H9 (cell line): Measurements from ENCODE around the gene KBTBD13. TPM values are rescaled to one million over a fixed set of nuclear protein-coding genes. Genes with fewer than 3 reads are reported as not detected.

Experiments used
- DNase-seq: peaks from one replicate; pipeline ENCODE4 v3.0.0-alpha.2; 2017
- H2AFZ ChIP-seq: one replicate; pipeline ENCODE4 v1.6.1; 2013; ENCODE audit warnings: mild to moderate bottlenecking, low read length, control low read depth, moderate library complexity
- H2AK5ac ChIP-seq: 2 replicates; pipeline ENCODE4 v1.6.1; 2013; ENCODE audit warnings: low read length, control low read depth, mixed read lengths; ENCODE audit not compliant: insufficient read length
- H2BK120ac ChIP-seq: one replicate; pipeline ENCODE4 v1.6.1; 2013; ENCODE audit warnings: low read depth, mild to moderate bottlenecking, low read length, control low read depth, inconsistent platforms; ENCODE audit not compliant: poor library complexity, severe bottlenecking
- H2BK12ac ChIP-seq: 2 replicates; pipeline ENCODE4 v1.6.1; 2013; ENCODE audit warnings: low read length, control low read depth, mixed read lengths, low read depth; ENCODE audit not compliant: insufficient read length
- H2BK15ac ChIP-seq: 2 replicates; pipeline ENCODE4 v1.6.1; 2013; ENCODE audit warnings: low read depth, low read length, control low read depth
- H2BK20ac ChIP-seq: one replicate; pipeline ENCODE4 v1.6.1; 2013; ENCODE audit warnings: low read depth, mild to moderate bottlenecking, low read length, control low read depth, inconsistent platforms; ENCODE audit not compliant: poor library complexity, severe bottlenecking
- H2BK5ac ChIP-seq: 2 replicates; pipeline ENCODE4 v1.6.1; 2013; ENCODE audit warnings: low read length, control low read depth, mixed read lengths; ENCODE audit not compliant: insufficient read length
- H3K14ac ChIP-seq: 2 replicates; pipeline ENCODE4 v1.6.1; 2013; ENCODE audit warnings: low read length, control low read depth; ENCODE audit not compliant: insufficient read depth
- H3K18ac ChIP-seq: 2 replicates; pipeline ENCODE4 v1.6.1; 2013; ENCODE audit warnings: low read depth, mild to moderate bottlenecking, mixed read lengths, low read length, control low read depth; ENCODE audit not compliant: insufficient read length
- H3K23ac ChIP-seq: 2 replicates; pipeline ENCODE4 v1.6.1; 2013; ENCODE audit warnings: low read length, control low read depth, mixed read lengths, low read depth; ENCODE audit not compliant: insufficient read length
- H3K23me2 ChIP-seq: 2 replicates; pipeline ENCODE4 v1.6.1; 2013; ENCODE audit warnings: low read depth, mild to moderate bottlenecking, mixed read lengths, low read length, control low read depth; ENCODE audit not compliant: insufficient read length, poor library complexity, severe bottlenecking
- H3K27ac ChIP-seq: 2 replicates; pipeline ENCODE4 v1.5.1; 2013; ENCODE audit warnings: low read length, control low read depth, mixed read lengths, low read depth; ENCODE audit not compliant: insufficient read length
- H3K27me3 ChIP-seq: 2 replicates; pipeline ENCODE4 v1.6.1; 2013; ENCODE audit warnings: low read length, control low read depth, inconsistent platforms; ENCODE audit not compliant: insufficient read depth
- H3K4ac ChIP-seq: 2 replicates; pipeline ENCODE4 v1.6.1; 2013; ENCODE audit warnings: low read depth, mild to moderate bottlenecking, control low read depth, inconsistent platforms, low read length, moderate library complexity
- H3K4me1 ChIP-seq: 2 replicates; pipeline ENCODE4 v1.6.1; 2013; ENCODE audit warnings: low read length, control low read depth, inconsistent platforms; ENCODE audit not compliant: insufficient read depth
- H3K4me2 ChIP-seq: 2 replicates; pipeline ENCODE4 v1.6.1; 2013; ENCODE audit warnings: low read length, control low read depth, mixed read lengths; ENCODE audit not compliant: insufficient read length, insufficient read depth
- H3K56ac ChIP-seq: 2 replicates; pipeline ENCODE4 v1.6.1; 2013; ENCODE audit warnings: low read depth, mild to moderate bottlenecking, mixed read lengths, low read length, control low read depth; ENCODE audit not compliant: insufficient read length
- H3K79me1 ChIP-seq: 2 replicates; pipeline ENCODE4 v1.6.1; 2013; ENCODE audit warnings: low read depth, mild to moderate bottlenecking, moderate library complexity, low read length, control low read depth, inconsistent platforms; ENCODE audit not compliant: insufficient read depth, poor library complexity, severe bottlenecking
- H3K79me2 ChIP-seq: 2 replicates; pipeline ENCODE4 v1.6.1; 2013; ENCODE audit warnings: low read length, control low read depth, inconsistent platforms; ENCODE audit not compliant: insufficient read depth
- H3K9ac ChIP-seq: 2 replicates; pipeline ENCODE4 v1.6.1; 2013; ENCODE audit warnings: low read length, control low read depth, mixed read lengths; ENCODE audit not compliant: insufficient read length; ENCODE audit errors: extremely low read depth
- H3K9me3 ChIP-seq: one replicate; pipeline ENCODE4 v1.6.1; 2013; ENCODE audit warnings: low read depth, low read length, inconsistent platforms; ENCODE audit not compliant: control insufficient read depth
- H3T11ph ChIP-seq: one replicate; pipeline ENCODE4 v1.6.1; 2013; ENCODE audit warnings: mild to moderate bottlenecking, low read length, control low read depth, inconsistent platforms
- H4K20me1 ChIP-seq: one replicate; pipeline ENCODE4 v1.6.1; 2013; ENCODE audit not compliant: control insufficient read depth, insufficient read length, insufficient read depth
- H4K5ac ChIP-seq: 2 replicates; pipeline ENCODE4 v1.6.1; 2013; ENCODE audit warnings: low read depth, mild to moderate bottlenecking, mixed read lengths, low read length, control low read depth; ENCODE audit not compliant: insufficient read length
- H4K8ac ChIP-seq: replicated peaks from 2 replicates; pipeline ENCODE4 v1.6.1; 2013; ENCODE audit warnings: low read length, control low read depth, mixed read lengths, low read depth; ENCODE audit not compliant: insufficient read length
- H4K91ac ChIP-seq: 2 replicates; pipeline ENCODE4 v1.6.1; 2013; ENCODE audit warnings: low read depth, mild to moderate bottlenecking, moderate library complexity, mixed read lengths, low read length, control low read depth; ENCODE audit not compliant: insufficient read length
- H3K27ac Mint-ChIP-seq, 3 experiments: 2 replicates in 2 of 3; 3 replicates in 1 of 3; pipeline ENCODE4 v1.8.0; 2020 to 2021; ENCODE audit warnings: mixed read lengths in 3 of 3, mild to moderate bottlenecking in 1 of 3, moderate library complexity in 1 of 3
- H3K27me3 Mint-ChIP-seq: 2 replicates; pipeline ENCODE4 v1.8.0; 2021; ENCODE audit warnings: low read depth, mild to moderate bottlenecking, moderate library complexity, mixed read lengths
- H3K36me3 Mint-ChIP-seq, 3 experiments: 2 replicates in 2 of 3; 3 replicates in 1 of 3; pipeline ENCODE4 v1.8.0; 2020 to 2021; ENCODE audit warnings: low read depth in 3 of 3, mixed read lengths in 3 of 3; ENCODE audit not compliant: insufficient read depth in 1 of 3
- H3K4me1 Mint-ChIP-seq, 2 experiments: 2 replicates each; pipeline ENCODE4 v1.8.0; 2020; ENCODE audit warnings: mixed read lengths in 2 of 2
- H3K4me3 Mint-ChIP-seq, 2 experiments: 2 replicates in 1 of 2; 3 replicates in 1 of 2; pipeline ENCODE4 v1.8.0; 2020 to 2021; ENCODE audit warnings: mild to moderate bottlenecking in 2 of 2, mixed read lengths in 2 of 2, moderate library complexity in 1 of 2
- H3K9me3 Mint-ChIP-seq, 2 experiments: 2 replicates in 1 of 2; 3 replicates in 1 of 2; pipeline ENCODE4 v1.8.0; 2020; ENCODE audit warnings: mild to moderate bottlenecking in 2 of 2, mixed read lengths in 2 of 2, moderate library complexity in 1 of 2
- WGBS: extraction: QIAGEN DNeasy Blood & Tissue Kit; methylation state at CpG from one replicate; pipeline ENCODE4 v1.1.7; 2013; ENCODE audit warnings: missing lambda C conversion rate, low lambda C conversion rate, mixed read lengths; ENCODE audit not compliant: insufficient read length; ENCODE audit errors: extremely low coverage; 5-methylcytosine and 5-hydroxymethylcytosine counted together
- total RNA-seq: library from RNA; stranded (reverse); gene quantifications from 2 replicates; pipeline ENCODE4 v1.2.1, GENCODE V29; 2021
- TF ChIP-seq, protein P1 (sequence below): fragments of 200-600 bp; sonication (generic); conservative IDR thresholded peaks from 3 replicates; pipeline ENCODE4 v1.8.0; 2021; ENCODE audit warnings: antibody characterized with exemption, mild to moderate bottlenecking

The KBTBD13 gene
- total RNA-seq, 1 experiment from 2014 or later: not detected

DNA sequence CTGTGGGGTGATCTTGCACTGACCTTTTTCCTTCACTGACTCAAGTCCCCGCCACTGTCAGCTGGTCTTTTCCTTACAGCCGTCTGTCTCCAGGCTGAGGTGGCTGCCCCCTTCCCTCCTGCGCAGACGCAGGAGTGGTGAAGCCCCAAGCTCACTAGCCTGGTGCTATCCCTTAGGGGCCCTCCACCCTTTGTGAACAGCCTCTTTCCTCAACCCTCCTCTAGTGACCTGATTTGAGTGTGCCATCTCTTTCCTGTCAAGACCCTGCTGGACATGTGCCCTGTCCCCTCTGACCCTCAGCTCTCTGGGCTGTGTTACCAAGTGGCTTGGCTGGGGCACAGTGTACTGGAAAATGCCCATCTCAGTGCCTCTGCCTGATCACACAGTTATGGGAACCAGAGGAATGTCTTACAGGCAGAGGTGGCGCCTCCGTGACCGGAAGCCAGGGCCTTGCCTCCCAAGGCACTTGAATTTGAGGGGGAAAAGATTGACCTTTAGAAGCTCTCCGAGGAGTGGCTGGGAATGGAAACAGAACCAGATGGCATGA, 8.7 kb downstream of the KBTBD13 start:
- TF ChIP-seq, protein P1, sequence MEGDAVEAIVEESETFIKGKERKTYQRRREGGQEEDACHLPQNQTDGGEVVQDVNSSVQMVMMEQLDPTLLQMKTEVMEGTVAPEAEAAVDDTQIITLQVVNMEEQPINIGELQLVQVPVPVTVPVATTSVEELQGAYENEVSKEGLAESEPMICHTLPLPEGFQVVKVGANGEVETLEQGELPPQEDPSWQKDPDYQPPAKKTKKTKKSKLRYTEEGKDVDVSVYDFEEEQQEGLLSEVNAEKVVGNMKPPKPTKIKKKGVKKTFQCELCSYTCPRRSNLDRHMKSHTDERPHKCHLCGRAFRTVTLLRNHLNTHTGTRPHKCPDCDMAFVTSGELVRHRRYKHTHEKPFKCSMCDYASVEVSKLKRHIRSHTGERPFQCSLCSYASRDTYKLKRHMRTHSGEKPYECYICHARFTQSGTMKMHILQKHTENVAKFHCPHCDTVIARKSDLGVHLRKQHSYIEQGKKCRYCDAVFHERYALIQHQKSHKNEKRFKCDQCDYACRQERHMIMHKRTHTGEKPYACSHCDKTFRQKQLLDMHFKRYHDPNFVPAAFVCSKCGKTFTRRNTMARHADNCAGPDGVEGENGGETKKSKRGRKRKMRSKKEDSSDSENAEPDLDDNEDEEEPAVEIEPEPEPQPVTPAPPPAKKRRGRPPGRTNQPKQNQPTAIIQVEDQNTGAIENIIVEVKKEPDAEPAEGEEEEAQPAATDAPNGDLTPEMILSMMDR: no peak
- Histone ChIP-seq H3K9ac (no peak overlapping the region), H3K79me1 (no peaks in the 10 kb centered on the region), H2BK20ac (no peak overlapping the region), H3K9me3 (no peaks in the 10 kb centered on the region), H3K79me2 (no peaks in the 10 kb centered on the region), H2AFZ (no peak overlapping the region), H4K8ac (no peak overlapping the region), H4K5ac (no peak overlapping the region), H3K18ac (no peak overlapping the region), H3K23ac (no peak overlapping the region), H2AK5ac (no peak overlapping the region), H4K91ac (no peak overlapping the region), H3K27ac (no peak overlapping the region), H3K4ac (no peak overlapping the region), H2BK15ac (no peak overlapping the region), H3K56ac (no peak overlapping the region), H3K27me3 (no peaks in the 10 kb centered on the region), H2BK12ac (no peak overlapping the region), H3K14ac (no peak overlapping the region), H2BK120ac (no peak overlapping the region), H4K20me1 (no peaks in the 10 kb centered on the region), H3K4me1 (peaks cover 16% of the 10 kb centered on the region; the same call in 1 of the 2 replicates), H3K23me2 (no peaks in the 10 kb centered on the region), H3T11ph (no peak overlapping the region), H3K4me2 (no peak overlapping the region), H2BK5ac (no peak overlapping the region)
- no peak for DNase-seq
- no peaks in the 10 kb centered on the region; a peak in 1 of 5 replicates for H3K9me3 Mint-ChIP-seq
- H3K4me3 Mint-ChIP-seq: no peak overlapping the region
- H3K27ac Mint-ChIP-seq: peak overlapping the region in 1 of 3 experiments; percentile 91; a peak in 2 of 7 replicates
- peaks cover 62 to 77% of the 10 kb centered on the region in 2 experiments for H3K4me1 Mint-ChIP-seq
- no peaks in the 10 kb centered on the region for H3K36me3 Mint-ChIP-seq
- no CpG with 5 or more reads among the region's 8 CpGs for WGBS
- H3K27me3 Mint-ChIP-seq: peaks cover 24% of the 10 kb centered on the region
